GM18517 (cell line): ENCODE data around the gene COG6.

Experiments used
- ATAC-seq: cut with Tn5 transposase; IDR thresholded peaks from one replicate; pipeline ENCODE4 v1.9.1; 2021; ENCODE audit warnings: mild to moderate bottlenecking, moderate library complexity; ENCODE audit not compliant: unreplicated experiment

The COG6 gene

GRCh38 chr13:39767791-39768517 is 112.5 kb downstream of the COG6 start:
- ATAC-seq = no peak

- no peak for ATAC-seq
Measured at GRCh38 chr13:39768962-39769361, 113.5 kb downstream of the COG6 start.

GRCh38 chr13:39770221-39771090 is 115.0 kb downstream of the COG6 start:
- ATAC-seq = no peak

GRCh38 chr13:39773833-39774232 is 118.4 kb downstream of the COG6 start:
- no peak for ATAC-seq

- peak; percentile 57 for ATAC-seq
Measured at GRCh38 chr13:39776439-39776838, 121.0 kb downstream of the COG6 start.

- no peak for ATAC-seq
Measured at GRCh38 chr13:39777021-39777420, 121.6 kb downstream of the COG6 start.

- no peak for ATAC-seq
Measured at GRCh38 chr13:39777527-39778061, 122.1 kb downstream of the COG6 start.

GRCh38 chr13:39779337-39780265 is 124.1 kb downstream of the COG6 start:
- no peak for ATAC-seq

- ATAC-seq = no peak
Measured at GRCh38 chr13:39780711-39781110, 125.2 kb downstream of the COG6 start.

- ATAC-seq = no peak
Measured at GRCh38 chr13:39781381-39781780, 125.9 kb downstream of the COG6 start.

- no peak for ATAC-seq
Measured at GRCh38 chr13:39783051-39783450, 127.6 kb downstream of the COG6 start.

- ATAC-seq = no peak
Measured at GRCh38 chr13:39784347-39784746, 128.9 kb downstream of the COG6 start.

GRCh38 chr13:39786091-39786490 is 130.6 kb downstream of the COG6 start:
- no peak for ATAC-seq

GRCh38 chr13:39787086-39787487 is 131.6 kb downstream of the COG6 start:
- ATAC-seq = no peak

- no peak for ATAC-seq
Measured at GRCh38 chr13:39788102-39788501, 132.6 kb downstream of the COG6 start.

GRCh38 chr13:39789451-39789850 is 134.0 kb downstream of the COG6 start:
- no peak for ATAC-seq
